Activated CD8-positive, alpha-beta T cell treated with anti-CD3 and anti-CD28 coated beads for 36 hours (primary cell): Measurements from ENCODE around the gene RBM17. TPM values are rescaled to one million over a fixed set of nuclear protein-coding genes. Genes with fewer than 3 reads are reported as not detected.

ENCODE experiments used
- ATAC-seq: fragments of 200-7000 bp; cut with Tn5 transposase; one replicate; pipeline ENCODE4 v1.10.0; 2021; ENCODE audit warnings: mild to moderate bottlenecking, moderate library complexity
- CTCF ChIA-PET: fragments of 350-600 bp; sonication (Branson Sonifier 250); formaldehyde crosslinking; loops from one replicate; lab custom pipeline; 2021; ENCODE audit warnings: antibody characterized with exemption; lab: Charles Lee
- POLR2A ChIA-PET: fragments of 350-600 bp; sonication (Branson Sonifier 250); formaldehyde crosslinking; loops from one replicate; lab custom pipeline; 2021; ENCODE audit warnings: antibody characterized with exemption; lab: Charles Lee
- DNase-seq: peaks from one replicate; pipeline ENCODE4 v3.0.0-alpha.2; 2020
- H3K27ac Mint-ChIP-seq: one replicate; pipeline ENCODE4 v1.8.0; 2021; ENCODE audit warnings: mild to moderate bottlenecking, mixed read lengths
- H3K27me3 Mint-ChIP-seq: one replicate; pipeline ENCODE4 v1.8.0; 2021; ENCODE audit warnings: mixed read lengths
- H3K36me3 Mint-ChIP-seq: one replicate; pipeline ENCODE4 v1.8.0; 2021; ENCODE audit warnings: low read depth, mixed read lengths
- H3K4me1 Mint-ChIP-seq: one replicate; pipeline ENCODE4 v1.8.0; 2021; ENCODE audit warnings: low read depth, mixed read lengths
- H3K4me3 Mint-ChIP-seq: one replicate; pipeline ENCODE4 v1.8.0; 2021; ENCODE audit warnings: mild to moderate bottlenecking, moderate library complexity, mixed read lengths
- H3K9me3 Mint-ChIP-seq: one replicate; pipeline ENCODE4 v1.8.0; 2021; ENCODE audit warnings: mixed read lengths
- intact Hi-C: fragments of 100-400 bp; cut with micrococcal nuclease; formaldehyde crosslinking; loops from one replicate; pipeline ENCODE4 v1.10.0; 2022
- total RNA-seq, 2 experiments: library from RNA; stranded (reverse); gene quantifications; one replicate each; pipeline ENCODE4 v1.2.3, GENCODE V29; 2021
- TF ChIP-seq, protein P1 (sequence below): fragments of 200-600 bp; IDR thresholded peaks from one replicate; pipeline ENCODE4 v1.8.0; 2022; ENCODE audit warnings: antibody characterized with exemption, mild to moderate bottlenecking

The RBM17 gene
- total RNA-seq, 2 experiments from 2014 or later = 284 to 285 TPM

DNA sequence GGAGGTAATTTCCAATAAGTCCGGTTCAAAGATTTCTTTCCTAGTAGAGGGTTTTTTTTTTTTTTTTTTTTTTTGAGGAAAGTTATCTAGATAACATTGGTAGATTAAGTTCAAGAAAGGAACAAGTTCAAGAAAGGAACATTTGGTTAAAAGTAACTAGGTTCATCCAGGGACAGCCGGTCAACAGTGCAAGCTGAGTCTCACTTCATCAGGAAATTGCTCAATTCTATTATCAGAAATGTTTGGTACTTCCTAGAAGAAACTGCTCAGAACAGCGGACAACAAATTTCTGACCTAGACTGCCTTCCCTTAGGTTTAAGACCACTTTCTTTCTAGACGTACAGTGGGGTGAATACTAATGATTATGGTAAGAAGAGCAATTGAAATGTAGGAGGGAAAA, 23.0 kb upstream of the RBM17 start:
- no peak for ATAC-seq

DNA sequence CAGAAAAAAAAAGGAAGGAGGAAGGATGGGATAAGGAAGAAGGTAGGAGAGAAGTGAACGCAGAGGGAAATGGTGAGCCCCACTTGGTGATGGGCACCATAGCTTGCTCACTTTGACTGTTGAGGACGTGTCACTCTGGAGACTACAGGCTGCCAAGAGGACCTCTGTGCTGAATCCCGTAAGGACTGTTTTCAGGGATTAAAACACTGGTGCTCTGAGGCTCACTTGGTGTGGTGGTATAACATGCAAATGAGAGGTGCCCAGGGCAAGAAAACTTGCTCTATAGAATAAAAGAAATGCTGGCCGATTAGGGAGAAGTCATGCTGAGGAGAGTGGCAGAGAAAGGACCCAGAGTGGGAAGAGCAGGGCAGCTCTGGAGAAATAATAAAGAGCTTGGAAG, 21.4 kb upstream of the RBM17 start:
- TF ChIP-seq, protein P1, sequence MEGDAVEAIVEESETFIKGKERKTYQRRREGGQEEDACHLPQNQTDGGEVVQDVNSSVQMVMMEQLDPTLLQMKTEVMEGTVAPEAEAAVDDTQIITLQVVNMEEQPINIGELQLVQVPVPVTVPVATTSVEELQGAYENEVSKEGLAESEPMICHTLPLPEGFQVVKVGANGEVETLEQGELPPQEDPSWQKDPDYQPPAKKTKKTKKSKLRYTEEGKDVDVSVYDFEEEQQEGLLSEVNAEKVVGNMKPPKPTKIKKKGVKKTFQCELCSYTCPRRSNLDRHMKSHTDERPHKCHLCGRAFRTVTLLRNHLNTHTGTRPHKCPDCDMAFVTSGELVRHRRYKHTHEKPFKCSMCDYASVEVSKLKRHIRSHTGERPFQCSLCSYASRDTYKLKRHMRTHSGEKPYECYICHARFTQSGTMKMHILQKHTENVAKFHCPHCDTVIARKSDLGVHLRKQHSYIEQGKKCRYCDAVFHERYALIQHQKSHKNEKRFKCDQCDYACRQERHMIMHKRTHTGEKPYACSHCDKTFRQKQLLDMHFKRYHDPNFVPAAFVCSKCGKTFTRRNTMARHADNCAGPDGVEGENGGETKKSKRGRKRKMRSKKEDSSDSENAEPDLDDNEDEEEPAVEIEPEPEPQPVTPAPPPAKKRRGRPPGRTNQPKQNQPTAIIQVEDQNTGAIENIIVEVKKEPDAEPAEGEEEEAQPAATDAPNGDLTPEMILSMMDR = no peak
- H3K27me3 Mint-ChIP-seq = no peaks in the 10 kb centered on the region
- H3K36me3 Mint-ChIP-seq = peaks cover 6% of the 10 kb centered on the region
- no peak for DNase-seq
- peaks cover 2% of the 10 kb centered on the region for H3K9me3 Mint-ChIP-seq
- ChIA-PET CTCF (interaction anchor here (1.0 to 4.7 kb wide), 6 partner anchors 10 to 178 kb away, joined by 3 to 44 read pairs (median 16); partner anchors contain the start of genes ANKRD16 and FBH1), POLR2A (interaction anchor here (1.0 to 29.2 kb wide), 5 partner anchors 14 to 24 kb away, joined by 3 to 846 read pairs (median 31); no protein-coding TSS in a partner anchor)
- peak overlapping the region; percentile 97 for H3K27ac Mint-ChIP-seq
- no peak for ATAC-seq
- H3K4me3 Mint-ChIP-seq = peak overlapping the region; percentile 77
- intact Hi-C loops = no loop called here
- peaks cover 92% of the 10 kb centered on the region for H3K4me1 Mint-ChIP-seq

More for the DNA sequence above, 23.0 kb upstream of the RBM17 start:
- no peak for DNase-seq
- Mint-ChIP-seq H3K36me3 (peaks cover 21% of the 10 kb centered on the region), H3K9me3 (peaks cover 2% of the 10 kb centered on the region), H3K27ac (peak overlapping the region; percentile 90), H3K4me3 (peak overlapping the region; percentile 57), H3K4me1 (peaks cover 77% of the 10 kb centered on the region), H3K27me3 (no peaks in the 10 kb centered on the region)
- intact Hi-C loops = no loop called here
- CTCF ChIA-PET = interaction anchor here (0.7 to 4.7 kb wide), 8 partner anchors 8 to 336 kb away, joined by 3 to 44 read pairs (median 10); no protein-coding TSS in a partner anchor
- POLR2A ChIA-PET = interaction anchor here (0.7 to 29.2 kb wide), 6 partner anchors 9 to 230 kb away, joined by 3 to 846 read pairs (median 6); no protein-coding TSS in a partner anchor
- TF ChIP-seq, protein P1 = no peak

DNA sequence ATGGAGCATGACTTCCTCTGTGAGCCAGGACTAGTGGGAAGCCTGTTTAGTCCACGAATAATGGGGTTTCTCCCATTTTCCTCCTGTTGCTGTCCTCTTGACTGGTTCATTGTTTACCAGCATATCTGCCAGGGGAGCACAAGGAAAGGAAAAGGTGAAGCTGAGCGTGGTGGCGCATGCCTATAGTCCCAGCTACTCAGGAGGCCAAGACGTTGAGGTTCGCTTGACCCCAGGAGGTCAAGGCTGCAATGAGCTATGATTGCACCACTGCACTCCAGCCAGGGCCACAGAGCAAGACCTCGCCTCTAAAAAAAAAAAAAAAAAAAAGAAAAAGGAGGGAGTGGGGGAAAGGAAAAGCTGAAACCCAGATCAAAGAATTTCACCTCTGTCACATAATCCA, 20.8 kb upstream of the RBM17 start:
- DNase-seq (no peak), ATAC-seq (no peak)
- Mint-ChIP-seq H3K27ac (peak overlapping the region; percentile 97), H3K9me3 (peaks cover 2% of the 10 kb centered on the region), H3K4me3 (peak overlapping the region; percentile 77), H3K27me3 (no peaks in the 10 kb centered on the region), H3K36me3 (peaks cover 6% of the 10 kb centered on the region), H3K4me1 (peaks cover 92% of the 10 kb centered on the region)
- POLR2A ChIA-PET = interaction anchor here (1.0 to 29.2 kb wide), 7 partner anchors 8 to 92 kb away, joined by 3 to 846 read pairs (median 8); no protein-coding TSS in a partner anchor
- TF ChIP-seq, protein P1 = no peak
- intact Hi-C loops = loop anchor here (2.0 kb wide), 1 partner anchor 17 kb away; no protein-coding TSS in a partner anchor
- CTCF ChIA-PET = interaction anchor here (0.9 to 4.7 kb wide), 7 partner anchors 10 to 178 kb away, joined by 3 to 44 read pairs (median 15); partner anchors contain the start of genes ANKRD16 and FBH1

DNA sequence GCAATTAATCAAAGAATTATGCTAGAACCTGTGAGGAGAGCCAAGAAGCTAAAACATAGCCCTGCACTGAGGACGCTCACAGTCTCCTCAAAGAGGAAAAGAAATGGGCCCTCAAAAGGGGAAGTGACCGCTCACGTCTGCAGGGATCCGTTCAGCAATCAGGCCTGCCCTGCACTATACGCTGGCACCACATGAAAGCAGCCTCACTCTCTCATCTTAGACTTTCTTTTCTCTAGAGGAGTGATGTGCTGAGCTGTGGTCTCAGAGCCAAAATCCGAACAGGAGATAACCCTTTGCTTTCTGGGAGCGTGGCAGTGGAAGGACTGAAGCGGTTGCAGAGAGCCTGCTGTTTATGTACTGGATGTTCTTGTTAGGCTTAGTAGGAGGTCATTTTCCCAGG, 20.4 kb upstream of the RBM17 start:
- Mint-ChIP-seq H3K36me3 (peaks cover 7% of the 10 kb centered on the region), H3K4me3 (peak overlapping the region; percentile 77), H3K27me3 (no peaks in the 10 kb centered on the region), H3K4me1 (peaks cover 94% of the 10 kb centered on the region), H3K9me3 (peaks cover 2% of the 10 kb centered on the region), H3K27ac (peak overlapping the region; percentile 97)
- intact Hi-C loops = loop anchor here (2.0 kb wide), 1 partner anchor 16 kb away; no protein-coding TSS in a partner anchor
- ATAC-seq = peak; percentile 22
- ChIA-PET CTCF (interaction anchor here (0.9 to 4.7 kb wide), 8 partner anchors 11 to 179 kb away, joined by 3 to 44 read pairs (median 10); partner anchors contain the start of genes ANKRD16 and FBH1), POLR2A (interaction anchor here (0.8 to 29.2 kb wide), 9 partner anchors 8 to 134 kb away, joined by 3 to 846 read pairs (median 6); partner anchors contain the start of gene PFKFB3)
- TF ChIP-seq, protein P1 = no peak
- peak; percentile 75 for DNase-seq
